Activated T-cell treated with anti-CD3 and anti-CD28 coated beads for 1 hour (primary cell): ENCODE data around the gene UNC119.

Experiments used
- DNase-seq: peaks from one replicate; pipeline ENCODE4 v3.0.0-alpha.2; 2020; ENCODE audit warnings: low read depth

Gene UNC119

GRCh38 chr17:28498652-28499363, 53.6 kb downstream of the UNC119 start:
- no peak for DNase-seq

GRCh38 chr17:28497931-28498330, 54.5 kb downstream of the UNC119 start:
- no peak for DNase-seq
